GM19455 (cell line): ENCODE results near the gene RPS25.
A peak's percentile ranks its signal among the peaks of the same experiment; 100 is the strongest.
"Not testable (repeated sequence)": the region's sequence is repeated elsewhere in the genome, so short reads cannot be mapped to it uniquely, and the experiment has no call there.

Experiments
- ATAC-seq: cut with Tn5 transposase; IDR thresholded peaks from one replicate; pipeline ENCODE4 v1.9.1; 2021; ENCODE audit not compliant: unreplicated experiment

The RPS25 gene

GRCh38 chr11:119018074-119018938 is at the start of gene RPS25, which contains the start of gene TRAPPC4:
TSS of gene RPS25 (minus strand) at chr11:119018343. CDS start at chr11:119018284, 59 bp downstream.
TSS of gene TRAPPC4 (plus strand) at chr11:119018766. CDS start at chr11:119018796, 30 bp downstream.
- peak; percentile 90 for ATAC-seq

DNA sequence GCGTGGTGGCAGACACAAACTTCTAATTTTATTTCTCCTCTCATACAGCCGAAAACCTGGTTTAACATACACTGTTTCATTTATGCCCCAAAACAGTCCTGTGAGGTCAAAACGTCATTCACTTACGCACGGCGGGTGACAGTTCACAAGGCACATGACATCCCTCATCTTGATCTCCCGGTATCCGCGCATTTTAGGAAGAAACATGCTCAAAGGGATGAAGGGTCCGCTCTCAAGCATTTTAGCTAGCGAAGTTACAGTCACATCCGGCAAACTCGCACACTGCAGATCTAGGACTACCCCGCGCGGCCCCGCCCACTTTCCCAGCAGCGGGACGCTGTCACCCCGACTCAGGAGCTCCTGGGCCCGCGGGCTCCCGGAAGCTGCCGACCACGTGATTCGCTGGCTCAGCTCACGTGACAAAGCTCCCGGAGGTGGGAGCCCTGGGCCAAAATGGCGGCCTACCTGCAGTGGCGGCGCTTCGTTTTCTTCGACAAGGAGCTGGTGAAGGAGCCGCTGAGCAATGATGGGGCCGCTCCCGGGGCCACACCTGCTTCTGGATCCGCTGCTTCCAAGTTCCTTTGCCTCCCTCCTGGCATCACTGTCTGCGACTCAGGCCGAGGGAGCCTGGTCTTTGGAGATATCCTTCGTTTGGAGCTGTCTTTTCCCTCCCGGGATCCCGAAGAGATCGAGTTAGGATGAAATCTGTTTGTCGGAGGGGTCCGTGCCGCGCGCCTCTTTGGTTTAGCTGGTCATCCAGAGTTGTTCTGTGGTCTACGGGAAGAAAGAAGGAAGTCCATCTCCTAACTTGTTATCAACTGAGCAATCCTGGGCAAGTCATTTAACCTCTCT is 49.5 kb upstream of the RPS25 start, which contains the start of gene VPS11:
Gene VPS11 (plus strand): TSS at position 448 of the 852 bp plus-strand sequence. CDS start 6 bp downstream, at position 454.
- peak; percentile 92 for ATAC-seq

- ATAC-seq = no peak
These were observed 47.2 kb upstream of the RPS25 start for GRCh38 chr11:119065369-119065768.

DNA sequence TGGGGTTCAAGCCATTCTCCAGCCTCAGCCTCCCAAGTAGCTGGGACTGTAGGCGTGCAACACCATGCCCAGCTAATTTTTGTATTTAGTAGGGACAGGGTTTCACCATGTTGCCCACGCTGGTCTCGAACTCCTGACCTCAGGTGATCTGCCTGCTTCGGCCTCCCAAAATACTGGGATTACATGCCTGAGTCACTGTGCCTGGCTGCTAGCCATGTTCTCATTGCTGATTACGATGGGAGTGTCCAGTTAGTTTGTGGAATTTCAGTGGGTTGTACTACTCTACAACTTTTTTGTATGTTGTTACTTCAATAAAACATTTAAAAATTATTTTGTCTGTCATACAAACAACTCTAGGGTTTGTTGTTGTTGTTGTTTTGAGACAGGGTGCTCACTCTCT is 44.6 kb upstream of the RPS25 start:
- ATAC-seq = no peak

DNA sequence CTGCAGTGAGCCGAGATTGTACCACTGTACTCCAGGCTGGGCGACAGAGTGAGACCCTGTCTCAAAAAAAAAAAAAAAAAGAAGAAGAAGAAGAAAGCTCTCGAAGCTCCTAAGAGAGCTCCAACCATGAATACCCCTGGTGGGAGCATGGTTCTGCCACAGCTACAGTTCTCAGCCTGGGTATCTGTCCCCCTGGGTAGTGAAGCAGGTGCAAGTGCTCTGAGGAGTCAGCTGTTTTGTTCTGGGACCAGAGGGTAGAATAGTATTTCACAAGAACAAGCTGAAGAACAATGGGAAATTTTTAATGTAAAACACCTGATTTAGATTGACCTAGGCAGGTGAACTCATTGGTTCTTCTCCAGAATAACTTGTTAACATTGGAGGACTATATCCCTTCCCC is 43.1 kb upstream of the RPS25 start:
- no peak for ATAC-seq

DNA sequence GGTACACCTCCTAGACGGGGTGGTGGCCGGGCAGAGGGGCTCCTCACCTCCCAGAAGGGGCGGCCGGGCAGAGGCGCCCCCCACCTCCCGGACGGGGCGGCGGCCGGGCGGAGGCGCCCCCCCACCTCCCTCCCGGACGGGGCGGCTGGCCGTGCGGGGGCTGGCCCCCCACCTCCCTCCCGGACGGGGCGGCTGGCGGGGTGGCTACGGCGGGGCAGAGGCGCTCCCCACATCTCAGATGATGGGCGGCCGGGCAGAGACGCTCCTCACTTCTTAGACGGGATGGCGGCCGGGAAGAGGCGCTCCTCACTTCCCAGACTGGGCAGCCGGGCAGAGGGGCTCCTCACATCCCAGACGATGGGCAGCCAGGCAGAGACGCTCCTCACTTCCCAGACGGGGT is 41.0 kb upstream of the RPS25 start:
- not testable (repeated sequence) for ATAC-seq

GRCh38 chr11:119057000-119057769 is 39.0 kb upstream of the RPS25 start, which contains the start of gene HYOU1:
TSS of gene HYOU1 (minus strand) at chr11:119057205. CDS start at chr11:119056160, 1,045 bp downstream.
- ATAC-seq = peak; percentile 94

DNA sequence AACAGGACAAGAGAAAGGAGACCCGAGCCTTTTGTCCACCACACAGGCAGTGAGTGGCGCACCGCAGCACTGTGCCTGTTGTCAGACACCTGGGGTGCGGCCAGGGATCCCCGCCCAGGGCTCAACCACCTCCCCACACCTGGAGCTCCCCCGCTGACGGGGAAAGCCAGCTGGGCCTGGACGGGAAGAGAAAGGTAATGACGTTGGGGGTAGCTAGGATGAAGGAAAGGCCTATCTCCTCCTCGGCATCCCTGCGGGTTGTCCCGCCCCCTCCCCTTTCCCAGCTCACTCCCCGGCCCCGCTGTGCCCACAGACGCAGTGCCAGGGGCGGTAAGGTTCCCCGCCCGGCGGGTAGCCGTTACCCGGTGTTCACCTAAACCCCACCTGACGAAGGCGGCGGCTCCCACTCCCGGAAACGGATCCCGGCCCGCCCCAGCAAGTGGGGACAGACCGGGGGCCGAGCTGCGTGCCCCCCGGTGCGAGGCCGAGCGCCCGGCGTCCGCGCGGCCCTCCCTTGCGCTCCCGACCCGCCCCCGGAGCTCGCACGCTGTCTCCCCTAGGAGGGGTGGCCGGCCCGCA is 38.4 kb upstream of the RPS25 start:
- peak; percentile 4 for ATAC-seq

DNA sequence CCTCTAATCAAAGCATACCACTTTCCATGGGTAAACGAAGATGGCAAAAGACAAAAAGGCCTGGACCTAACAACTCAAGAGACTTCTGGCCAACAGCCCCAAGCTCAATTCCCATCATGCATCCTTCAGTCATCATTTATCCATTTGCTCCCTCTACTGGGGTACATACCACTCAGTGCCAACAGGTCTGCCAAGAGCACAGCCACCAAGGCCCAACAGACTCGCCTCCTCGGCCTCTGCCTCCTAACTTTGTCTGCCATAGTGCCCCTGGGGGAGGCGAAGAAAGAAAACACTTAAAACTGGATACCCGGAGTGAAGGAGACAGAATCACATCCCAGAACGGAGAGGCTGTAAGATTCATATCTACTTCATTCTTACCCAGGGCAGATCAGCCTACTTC is 37.8 kb upstream of the RPS25 start:
- no peak for ATAC-seq

DNA sequence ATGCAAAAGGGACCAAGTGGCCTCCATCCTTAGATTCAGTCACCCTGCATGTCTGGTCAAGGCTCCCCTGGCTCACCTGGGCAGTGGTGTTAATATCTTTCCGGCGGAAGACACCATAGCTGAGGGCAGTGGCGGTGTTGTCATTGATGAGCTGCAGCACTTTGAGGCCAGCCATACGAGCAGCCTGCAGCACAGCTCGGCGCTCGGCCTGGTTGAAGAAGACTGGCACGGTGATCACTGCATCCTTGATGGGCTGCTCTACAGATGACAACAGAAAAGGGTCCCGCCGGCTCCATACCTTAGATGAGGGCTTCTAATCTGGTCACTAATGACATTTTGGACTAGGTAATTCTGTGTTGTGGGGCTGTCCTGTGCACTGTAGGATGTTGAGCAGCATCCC is 36.3 kb upstream of the RPS25 start:
- no peak for ATAC-seq

DNA sequence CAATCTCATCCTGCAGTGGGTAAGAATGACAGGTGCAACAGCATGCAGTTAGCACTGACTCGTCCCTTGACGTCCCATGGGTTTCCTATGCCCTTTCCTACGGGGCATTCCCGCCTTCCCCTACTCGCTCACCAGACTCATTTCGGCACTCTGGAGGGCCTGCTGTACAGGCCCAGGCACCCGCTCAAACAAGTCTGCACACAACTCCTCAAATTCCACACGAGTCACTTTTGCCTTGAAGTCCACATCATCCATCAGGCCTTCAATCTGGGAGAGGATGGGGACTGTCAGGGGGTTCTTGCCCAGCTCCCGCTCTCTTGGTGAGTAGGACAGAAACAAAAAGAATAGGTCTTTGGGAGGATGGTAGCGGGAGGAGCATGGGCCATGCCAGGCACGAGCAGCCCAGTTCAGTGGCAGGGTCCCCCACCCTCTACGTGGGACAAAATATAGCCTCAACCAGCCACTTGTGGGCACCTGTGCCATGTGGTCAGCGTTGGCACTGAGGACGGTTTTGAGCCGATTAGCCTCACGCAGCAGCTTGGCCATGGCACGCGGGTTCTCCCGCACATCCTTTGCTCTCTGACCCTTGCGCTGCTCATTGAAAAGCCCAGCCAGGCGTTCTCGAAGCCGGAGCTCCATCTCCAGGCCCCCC is 34.1 kb upstream of the RPS25 start:
- ATAC-seq = no peak

DNA sequence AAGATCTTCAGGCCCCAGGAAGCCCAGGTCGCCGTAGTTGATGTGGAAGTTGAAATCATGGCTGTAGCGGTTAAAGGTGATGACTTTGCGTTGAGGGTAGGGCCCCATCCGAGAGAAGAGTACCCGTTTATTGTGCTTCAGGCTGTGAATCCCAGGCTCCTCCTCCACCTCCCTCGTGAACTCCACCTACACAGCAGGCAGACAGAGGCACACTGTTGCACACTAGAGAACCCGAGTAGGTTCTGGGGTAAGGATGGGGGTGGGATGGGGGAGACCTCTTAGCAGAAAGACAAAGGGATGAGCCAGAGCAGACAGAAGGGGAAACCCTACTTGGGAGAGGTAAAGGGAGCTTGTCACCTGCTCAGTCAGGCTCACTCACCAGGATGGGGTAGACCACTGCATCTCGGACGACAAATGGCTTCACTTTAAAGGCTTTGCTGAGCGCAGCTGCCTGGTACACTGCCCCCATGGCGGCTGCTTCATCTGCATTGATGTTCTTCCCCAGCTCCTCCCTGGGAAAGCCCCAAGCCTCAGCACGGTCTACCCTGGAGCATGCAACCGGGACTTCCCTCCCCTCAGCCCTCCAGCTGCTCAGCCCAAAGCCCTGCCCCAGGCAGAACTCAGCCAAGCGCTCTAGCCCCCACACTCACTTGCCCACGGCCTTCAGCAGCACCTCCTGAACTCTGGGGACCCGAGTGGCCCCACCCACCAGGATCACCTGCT is 33.5 kb upstream of the RPS25 start:
- no peak for ATAC-seq

DNA sequence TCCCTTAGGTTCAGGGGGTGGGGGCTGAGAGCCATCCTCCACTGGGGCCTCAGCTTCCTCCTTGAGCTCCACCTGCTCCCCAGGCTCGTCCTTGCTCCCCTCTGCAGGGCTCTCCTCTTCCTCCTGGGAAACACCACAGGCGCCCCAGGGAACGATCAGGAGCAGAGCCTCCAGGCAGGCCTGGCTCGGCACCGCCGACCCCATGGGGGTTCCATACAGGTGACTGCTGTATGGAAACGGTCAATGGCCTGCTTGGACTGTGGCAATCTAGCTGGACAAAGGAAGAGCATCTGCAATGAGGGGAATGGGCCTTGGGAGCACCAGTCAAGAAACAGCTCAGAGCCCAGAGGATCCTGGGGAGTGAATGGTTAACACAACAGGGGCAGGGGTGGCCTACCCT is 30.9 kb upstream of the RPS25 start:
- ATAC-seq = no peak

DNA sequence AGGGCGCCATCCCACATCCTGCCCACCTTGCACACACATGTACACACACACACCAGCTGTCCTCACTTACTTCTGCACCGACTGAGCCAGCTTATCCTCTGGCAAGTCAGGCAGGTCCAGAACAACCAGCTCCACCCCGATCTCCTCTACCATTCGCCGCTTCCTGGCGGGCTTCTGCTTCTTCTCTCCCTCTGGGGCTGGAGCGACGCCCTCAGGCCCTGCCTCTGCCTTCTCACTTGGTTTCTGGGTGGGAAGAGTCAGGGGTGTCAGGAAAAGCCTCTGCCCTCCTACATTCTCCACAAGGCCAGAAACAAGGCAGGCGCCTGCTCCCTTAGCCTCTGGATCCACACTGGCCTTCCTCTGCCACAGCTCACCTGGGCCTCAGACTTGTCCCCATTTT is 30.5 kb upstream of the RPS25 start:
- ATAC-seq = no peak

GRCh38 chr11:119047205-119047604 is 29.1 kb upstream of the RPS25 start:
- no peak for ATAC-seq

- ATAC-seq = no peak
These were observed 28.3 kb upstream of the RPS25 start for GRCh38 chr11:119046489-119046888.

DNA sequence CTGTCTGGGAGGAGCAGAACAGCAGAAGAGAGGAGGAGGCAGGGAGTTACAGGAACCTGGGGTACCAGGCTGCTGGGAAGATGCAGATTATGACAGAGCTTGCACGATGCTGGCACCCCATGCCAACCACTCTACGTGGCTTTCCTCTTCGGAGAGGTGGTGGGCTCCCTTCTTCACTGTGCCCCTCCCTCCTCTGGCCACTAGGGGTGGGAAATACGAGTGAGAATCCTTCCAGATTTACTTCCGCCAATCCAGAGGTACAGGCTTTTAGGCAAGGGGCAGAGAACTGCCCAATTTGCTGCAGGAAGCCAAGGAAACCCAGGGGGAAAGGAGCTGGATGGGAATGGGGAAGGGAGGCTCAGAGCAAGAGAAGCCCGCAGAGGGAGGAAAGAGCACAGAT is 26.6 kb upstream of the RPS25 start:
- no peak for ATAC-seq

- ATAC-seq = no peak
These were observed 24.8 kb upstream of the RPS25 start for GRCh38 chr11:119042927-119043326.

DNA sequence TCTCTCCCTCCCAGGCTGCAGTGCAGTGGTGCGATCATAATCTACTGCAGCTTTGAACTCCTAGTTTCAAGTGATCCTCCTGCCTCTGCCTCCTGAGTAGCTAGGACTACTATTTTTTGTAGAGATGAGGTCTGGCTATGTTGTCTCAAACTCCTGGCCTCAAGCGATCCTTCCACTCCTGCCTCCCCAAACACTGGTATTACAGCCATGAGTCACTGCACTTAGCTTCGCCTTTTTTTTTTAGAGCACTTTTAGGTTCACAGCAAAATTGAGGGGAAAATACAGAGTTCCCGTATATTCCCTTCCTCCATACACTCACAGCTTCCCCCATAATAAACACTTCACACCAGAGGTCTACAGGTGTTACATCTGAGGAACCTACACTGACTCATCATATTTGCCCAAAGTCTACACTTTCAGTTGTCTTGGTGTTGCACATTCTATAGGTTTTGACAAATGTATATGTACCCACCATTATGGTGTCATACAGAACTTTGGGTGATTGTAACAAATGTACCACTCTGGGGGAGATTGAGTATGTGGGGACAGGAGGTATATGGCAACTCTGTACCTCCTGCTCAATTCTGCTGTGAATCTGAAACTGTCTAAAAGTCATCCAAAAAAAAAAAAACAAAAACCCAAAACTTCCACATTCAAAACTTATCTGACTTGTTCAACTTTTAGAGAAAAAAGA is 23.8 kb upstream of the RPS25 start:
- no peak for ATAC-seq
